Tibial nerve (tissue), 4 donors: Measurements from ENCODE around the gene GALNT4. TPM values are rescaled to one million over a fixed set of nuclear protein-coding genes. Genes with fewer than 3 reads are reported as not detected.

ENCODE experiments used
- DNase-seq, 2 donors: peaks; one replicate each; pipeline ENCODE4 v3.0.0-alpha.2; 2019; ENCODE audit warnings: low spot score in 2 of 2
- H3K27ac ChIP-seq, 4 donors: fragments of 200-600 bp; sonication (generic) in 3 of 4; one replicate each; pipeline ENCODE4 v1.5.1; 2017 to 2019; ENCODE audit warnings: mild to moderate bottlenecking in 1 of 4
- H3K27me3 ChIP-seq, 2 donors: fragments of 200-600 bp; sonication (generic) in 1 of 2; one replicate each; pipeline versions ENCODE4 v1.5.1 to v1.6.0; 2017 to 2019
- H3K36me3 ChIP-seq, 3 donors: fragments of 200-600 bp; sonication (generic); one replicate each; pipeline ENCODE4 v1.5.1; 2018 to 2019
- H3K4me1 ChIP-seq, 4 donors: fragments of 200-600 bp; sonication (generic) in 3 of 4; one replicate each; pipeline ENCODE4 v1.5.1; 2017 to 2019
- H3K4me3 ChIP-seq, 4 donors: fragments of 200-600 bp; sonication (generic) in 3 of 4; one replicate each; pipeline ENCODE4 v1.5.1; 2017 to 2019; ENCODE audit warnings: mild to moderate bottlenecking in 1 of 4, moderate library complexity in 1 of 4
- H3K9me3 ChIP-seq, 4 donors: fragments of 200-600 bp; sonication (generic) in 3 of 4; one replicate each; pipeline ENCODE4 v1.5.1; 2017 to 2019
- CTCF ChIP-seq, 5 experiments: fragments of 200-600 bp in 3 of 5; fragments of 450-650 bp in 2 of 5; sonication (generic) in 3 of 5; IDR thresholded peaks; one replicate each; pipeline ENCODE4 v1.5.1; 2016 to 2019; ENCODE audit warnings: antibody characterized with exemption in 5 of 5, mild to moderate bottlenecking in 3 of 5, moderate library complexity in 2 of 5
- EP300 ChIP-seq, 2 donors: sonication (generic); formaldehyde crosslinking; IDR thresholded peaks; one replicate each; pipeline ENCODE4 v1.6.1; 2017; ENCODE audit warnings: antibody characterized with exemption in 2 of 2, mild to moderate bottlenecking in 1 of 2
- POLR2A ChIP-seq, 2 donors: fragments of 450-650 bp; IDR thresholded peaks; one replicate each; pipeline ENCODE4 v1.6.1; 2017; ENCODE audit warnings: antibody characterized with exemption in 2 of 2, mild to moderate bottlenecking in 2 of 2, moderate library complexity in 2 of 2
- WGBS, 2 donors: methylation state at CpG; one replicate each; pipeline ENCODE4 v1.1.5; 2018; 5-methylcytosine and 5-hydroxymethylcytosine counted together
- total RNA-seq, 4 donors: library from RNA; depleted of rRNA; stranded (reverse); fragments of >200 nt; gene quantifications; one replicate each; pipeline ENCODE4 v1.1.0, GENCODE V29; 2016

GALNT4 gene
- total RNA-seq, 4 donors from 2014 or later = 2.7 to 5.9 (median 5.0) TPM

GRCh38 chr12:89552376-89552775 is 27.8 kb upstream of the GALNT4 start:
- Histone ChIP-seq H3K9me3 (peaks cover 0 to 3% (median 1%) of the 10 kb centered on the region in 4 donors), H3K4me1 (peaks cover 0 to 2% (median 0%) of the 10 kb centered on the region in 4 donors), H3K27me3 (no peaks in the 10 kb centered on the region), H3K4me3 (no peak overlapping the region), H3K36me3 (no peaks in the 10 kb centered on the region), H3K27ac (no peak overlapping the region)
- WGBS, 2 donors = 17 to 24% methylated on average over 1 of the region's 1 CpG
- TF ChIP-seq EP300 (IDR thresholded peaks at IDR 0.05) (no peak), POLR2A (IDR thresholded peaks at IDR 0.05) (no peak), CTCF (IDR thresholded peaks at IDR 0.05) (no peak)
- DNase-seq = no peak

- Histone ChIP-seq H3K9me3 (peaks cover 0 to 3% (median 1%) of the 10 kb centered on the region in 4 donors), H3K4me3 (no peak overlapping the region), H3K27me3 (no peaks in the 10 kb centered on the region), H3K27ac (no peak overlapping the region), H3K4me1 (no peaks in the 10 kb centered on the region), H3K36me3 (no peaks in the 10 kb centered on the region)
- no peak for DNase-seq
- WGBS, 2 donors = 93 to 96% methylated on average over 2 of the region's 2 CpGs
- TF ChIP-seq CTCF (IDR thresholded peaks at IDR 0.05) = no peak
- TF ChIP-seq POLR2A (IDR thresholded peaks at IDR 0.05) = no peak
- TF ChIP-seq EP300 (IDR thresholded peaks at IDR 0.05) = no peak
Observed at GRCh38 chr12:89551747-89552146, 27.2 kb upstream of the GALNT4 start.

- Histone ChIP-seq H3K27me3 (no peaks in the 10 kb centered on the region), H3K4me1 (peaks cover 0 to 28% (median 5%) of the 10 kb centered on the region in 4 donors), H3K4me3 (no peak overlapping the region), H3K9me3 (no peaks in the 10 kb centered on the region), H3K27ac (no peak overlapping the region), H3K36me3 (no peaks in the 10 kb centered on the region)
- WGBS, 2 donors = 61 to 63% methylated on average over 4 of the region's 4 CpGs
- TF ChIP-seq POLR2A (IDR thresholded peaks at IDR 0.05) (no peak), CTCF (IDR thresholded peaks at IDR 0.05) (no peak), EP300 (IDR thresholded peaks at IDR 0.05) (no peak)
- no peak for DNase-seq
Observed at GRCh38 chr12:89547101-89547500, 22.5 kb upstream of the GALNT4 start.

DNA sequence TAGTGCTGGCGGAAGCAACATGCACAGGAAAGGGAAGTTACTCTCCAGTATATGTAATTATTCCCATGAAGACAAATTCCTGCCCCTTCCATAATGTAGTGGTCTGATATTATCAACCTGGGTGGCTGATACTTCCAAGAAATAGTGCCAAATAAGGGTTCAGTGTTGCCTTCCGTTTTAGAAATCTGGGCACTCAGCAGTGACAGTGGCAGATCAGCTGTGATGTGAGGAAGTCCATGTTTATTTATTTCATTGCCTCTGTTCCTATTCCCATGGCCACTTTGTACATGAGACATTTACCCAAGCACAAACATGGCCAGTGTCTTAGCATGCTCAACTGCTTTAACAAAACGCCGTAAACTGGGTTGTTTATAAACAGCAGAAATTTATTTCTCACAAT is 21.6 kb upstream of the GALNT4 start:
- no peak for DNase-seq
- H3K36me3 ChIP-seq = no peaks in the 10 kb centered on the region
- TF ChIP-seq EP300 (IDR thresholded peaks at IDR 0.05) (no peak), CTCF (IDR thresholded peaks at IDR 0.05) (no peak), POLR2A (IDR thresholded peaks at IDR 0.05) (no peak)
- H3K9me3 ChIP-seq = no peaks in the 10 kb centered on the region
- H3K4me3 ChIP-seq = no peak overlapping the region
- no peak overlapping the region for H3K27ac ChIP-seq
- peaks cover 0 to 28% (median 5%) of the 10 kb centered on the region in 4 donors for H3K4me1 ChIP-seq
- H3K27me3 ChIP-seq = no peaks in the 10 kb centered on the region
- WGBS, 2 donors = 91 to 92% methylated on average over 4 of the region's 4 CpGs

DNA sequence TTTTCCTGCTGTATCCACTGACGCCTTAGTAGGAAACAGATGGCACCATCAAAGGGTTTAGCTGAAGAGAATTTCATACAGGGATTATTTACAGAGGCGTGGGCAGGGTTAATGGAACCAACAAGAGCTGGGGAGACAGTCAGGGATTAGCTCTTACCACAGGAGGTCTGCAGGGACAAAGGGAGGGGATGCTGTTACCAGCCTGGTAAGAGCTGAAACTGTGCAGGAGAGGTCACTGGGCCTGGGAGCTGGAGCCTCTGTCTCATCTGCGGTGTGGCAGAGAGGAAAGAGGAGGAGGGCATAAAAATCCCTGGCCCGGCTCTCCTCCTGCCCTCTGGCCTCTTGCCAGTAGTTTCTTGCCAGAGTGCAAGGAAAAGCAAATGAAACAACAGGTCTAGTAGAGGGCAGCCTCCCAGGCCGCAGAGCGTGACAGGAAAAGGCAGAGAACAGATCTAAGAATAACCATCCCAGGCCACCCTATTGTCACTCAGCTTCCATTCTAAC is 20.1 kb upstream of the GALNT4 start:
- TF ChIP-seq POLR2A (IDR thresholded peaks at IDR 0.05) (no peak), CTCF (IDR thresholded peaks at IDR 0.05) (no peak), EP300 (IDR thresholded peaks at IDR 0.05) (no peak)
- peaks cover 0 to 28% (median 5%) of the 10 kb centered on the region in 4 donors for H3K4me1 ChIP-seq
- no peak overlapping the region for H3K4me3 ChIP-seq
- 32 to 33% methylated on average over 6 of the region's 6 CpGs for WGBS, 2 donors
- no peaks in the 10 kb centered on the region for H3K9me3 ChIP-seq
- no peak for DNase-seq
- H3K27ac ChIP-seq = no peak overlapping the region
- no peaks in the 10 kb centered on the region for H3K27me3 ChIP-seq
- no peaks in the 10 kb centered on the region for H3K36me3 ChIP-seq
